Jurkat, Clone E6-1 (cell line): ENCODE measurements around the gene ABCC5. TPM values are rescaled to one million over a fixed set of nuclear protein-coding genes. Genes with fewer than 3 reads are reported as not detected.
"Not testable (repeated sequence)": the region's sequence is repeated elsewhere in the genome, so short reads cannot be mapped to it uniquely, and the experiment has no call there.

Source experiments
- DNase-seq: peaks from one replicate; pipeline ENCODE4 v3.0.0-alpha.2; 2011; ENCODE audit warnings: low read depth, low spot score
- H3K4me3 ChIP-seq: 2 replicates; pipeline ENCODE4 v1.5.1; 2011; ENCODE audit warnings: mild to moderate bottlenecking, low read length, control low read depth, moderate library complexity
- polyA plus RNA-seq: library from polyadenylated mRNA; unstranded; fragments of >200 nt; gene quantifications from one replicate; pipeline ENCODE4 v1.2.1, GENCODE V29; 2012; ENCODE audit warnings: missing spikeins; ENCODE audit not compliant: insufficient read length, insufficient read depth

The ABCC5 gene
- 19.6 TPM for polyA plus RNA-seq

DNA sequence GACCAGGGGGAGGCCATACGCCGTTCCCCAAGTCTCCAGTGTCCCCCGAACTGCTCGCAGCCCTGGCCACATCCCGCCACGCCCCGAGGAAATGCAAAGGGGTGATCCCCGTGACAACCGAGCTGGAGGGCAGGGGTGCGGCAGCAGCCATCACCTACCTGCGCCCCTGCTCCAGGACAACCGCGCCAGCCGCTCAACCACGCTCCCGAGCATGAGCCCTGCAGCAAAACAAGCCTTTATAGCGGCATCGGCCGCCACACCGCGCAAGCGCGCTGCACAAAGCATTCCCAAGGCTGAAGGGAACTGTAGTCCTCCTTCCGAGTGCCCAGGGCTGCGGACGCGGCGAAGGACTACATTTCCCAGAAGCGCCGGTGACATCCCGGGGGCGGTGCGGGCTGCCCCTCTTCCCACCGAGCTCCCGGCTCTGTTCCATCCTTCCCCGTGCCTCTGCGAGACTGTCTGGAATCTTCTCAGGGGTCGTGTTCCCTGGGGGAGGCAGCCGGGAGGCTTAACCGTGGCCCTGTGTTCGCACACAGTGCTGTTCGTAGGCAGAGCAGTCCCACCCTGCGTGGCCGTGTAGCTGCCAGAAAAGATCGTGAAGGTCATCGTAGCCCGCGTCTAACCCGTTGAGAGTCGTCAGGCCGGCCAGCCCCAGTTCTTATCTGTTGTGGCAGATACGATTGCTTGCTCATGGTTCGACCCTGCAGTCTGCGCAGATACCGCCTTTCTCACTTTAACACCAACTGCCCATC is at the start of gene ABCC5:
ABCC5 (minus strand) TSS at position 213 of the 752 bp plus-strand sequence. CDS start 3,492 bp downstream, outside the sequence.
- DNase-seq, result peak; percentile 84
- H3K4me3 ChIP-seq, result peak within 1 kb of the TSS; percentile 90

DNA sequence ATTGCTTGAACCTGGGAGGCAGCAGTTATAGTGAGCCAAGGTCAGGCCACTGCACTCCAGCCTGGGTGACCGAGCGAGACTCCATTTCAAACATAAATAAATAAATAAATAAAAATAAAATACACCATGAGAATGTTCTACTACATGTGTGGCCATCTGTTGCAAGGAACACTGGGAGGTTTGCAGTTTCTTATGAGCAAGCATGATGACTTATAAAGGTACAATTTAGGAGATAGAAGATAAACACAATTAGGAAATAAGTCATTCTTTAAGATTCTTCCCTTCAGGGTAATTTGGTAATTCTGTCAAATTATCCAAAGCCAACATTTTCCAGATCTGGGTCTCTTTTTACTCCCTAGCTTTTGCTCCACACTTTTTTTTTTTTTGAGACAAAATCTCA is 48.5 kb upstream of the ABCC5 start:
- no peak overlapping the region for H3K4me3 ChIP-seq
- no peak for DNase-seq

DNA sequence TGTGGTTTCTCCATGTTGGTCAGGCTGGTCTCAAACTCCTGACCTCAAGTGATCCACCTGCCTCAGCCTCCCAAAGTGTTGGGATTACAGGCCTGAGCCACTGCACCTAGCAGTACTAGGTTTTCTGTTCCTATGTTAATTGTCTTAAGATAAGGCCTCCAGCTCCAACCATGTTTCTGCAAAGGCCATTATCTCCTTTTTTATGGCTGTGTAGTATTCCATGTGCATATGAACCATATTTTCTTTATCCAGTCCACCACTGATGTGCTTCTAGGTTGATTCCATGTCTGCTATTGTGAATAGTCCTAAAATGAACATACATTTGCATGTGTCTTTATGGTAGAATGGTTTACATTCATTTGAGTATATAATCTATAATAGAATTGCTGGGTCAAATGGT is 45.0 kb upstream of the ABCC5 start:
- no peak overlapping the region for H3K4me3 ChIP-seq
- DNase-seq, result no peak

DNA sequence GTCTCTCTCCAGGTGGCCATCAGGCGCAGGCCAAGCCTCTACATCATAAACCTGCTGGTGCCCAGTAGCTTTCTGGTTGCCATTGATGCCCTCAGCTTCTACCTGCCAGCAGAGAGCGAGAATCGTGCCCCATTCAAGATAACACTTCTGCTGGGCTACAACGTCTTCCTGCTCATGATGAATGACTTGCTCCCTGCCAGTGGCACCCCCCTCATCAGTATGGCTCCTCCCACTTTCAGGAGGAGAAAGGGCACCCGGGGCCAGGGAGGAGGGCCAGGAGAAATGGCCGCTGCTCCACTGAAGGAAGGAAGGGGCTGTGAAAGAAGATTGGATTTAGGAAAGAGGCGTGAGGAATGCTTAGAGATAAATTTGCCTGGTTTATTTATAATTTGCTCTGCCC is 41.7 kb upstream of the ABCC5 start:
- H3K4me3 ChIP-seq, result no peak overlapping the region
- DNase-seq, result no peak

DNA sequence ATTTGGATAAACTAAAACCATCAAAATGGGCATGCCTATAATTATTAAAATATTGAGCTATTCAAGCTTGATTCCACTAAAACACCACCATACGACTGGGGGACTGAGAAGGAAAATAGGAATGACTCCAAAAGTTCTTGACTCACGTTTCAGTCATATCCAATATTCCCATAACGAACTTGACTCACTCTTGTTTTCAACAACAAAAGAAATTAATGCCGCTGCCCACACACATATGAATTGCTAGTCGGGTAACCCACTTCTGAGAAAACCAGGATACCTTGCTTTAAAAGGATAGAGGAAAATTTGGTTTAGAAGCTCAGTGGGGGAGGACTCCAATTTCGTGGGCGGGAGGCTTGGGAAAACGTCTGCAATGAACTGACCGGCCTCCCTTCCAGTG is 40.3 kb upstream of the ABCC5 start:
- H3K4me3 ChIP-seq, result no peak overlapping the region
- no peak for DNase-seq

DNA sequence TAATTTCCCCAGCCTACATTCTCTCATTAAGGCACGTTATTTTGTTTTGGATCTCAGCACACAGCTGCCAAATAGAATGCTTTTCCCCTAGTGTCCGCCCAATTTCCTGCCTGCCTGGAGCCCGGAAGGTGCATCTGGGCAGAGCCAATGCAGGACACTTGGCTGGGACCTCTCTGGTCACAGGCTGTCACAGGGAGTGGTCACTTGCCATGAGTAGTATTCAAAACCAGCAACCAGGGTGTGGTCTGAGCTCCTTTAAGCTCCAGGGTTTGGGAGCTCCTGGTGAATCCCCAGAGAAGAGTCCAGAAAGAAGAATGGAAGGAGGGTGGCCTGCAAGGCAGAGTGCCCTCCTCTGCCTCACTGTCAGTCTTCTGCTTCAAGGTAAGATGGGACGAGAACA is 35.1 kb upstream of the ABCC5 start, which contains the start of gene HTR3C:
HTR3C (plus strand) TSS at position 281 of the 400 bp plus-strand sequence; CDS start at position 315, 34 bp downstream.
- DNase-seq, result no peak
- no peak within 1 kb of the TSS for H3K4me3 ChIP-seq

DNA sequence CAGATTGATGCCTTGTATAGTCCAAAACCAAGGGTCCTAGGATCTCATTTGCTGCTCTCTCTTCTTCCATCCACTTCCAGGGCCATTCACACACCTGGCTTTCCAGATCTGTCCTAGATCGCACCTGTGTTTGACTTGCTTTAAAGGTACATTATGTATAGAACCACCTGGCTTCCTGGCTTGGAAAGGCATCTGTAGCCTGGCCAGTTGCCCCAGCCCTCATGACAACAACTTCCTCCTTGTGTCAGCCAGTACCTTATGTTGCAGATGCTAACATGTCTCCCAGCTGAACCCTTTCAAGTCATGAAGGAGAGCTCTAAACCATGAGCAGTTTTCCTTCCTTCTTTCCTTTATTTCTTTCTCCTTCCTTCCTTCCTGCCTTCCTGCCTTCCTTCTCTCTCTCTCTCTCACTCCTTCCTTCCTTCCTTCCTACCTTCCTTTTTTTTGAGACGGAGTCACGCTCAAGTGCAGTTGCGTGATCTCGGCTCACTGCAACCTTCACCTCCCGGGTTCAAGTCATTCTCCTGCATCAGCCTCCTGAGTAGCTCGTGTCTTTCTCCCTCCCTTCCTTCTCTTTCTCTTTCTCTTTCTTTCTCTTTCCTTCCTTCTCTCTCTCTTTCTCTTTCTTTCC is 32.6 kb upstream of the ABCC5 start:
- H3K4me3 ChIP-seq, result no peak overlapping the region
- no peak for DNase-seq

DNA sequence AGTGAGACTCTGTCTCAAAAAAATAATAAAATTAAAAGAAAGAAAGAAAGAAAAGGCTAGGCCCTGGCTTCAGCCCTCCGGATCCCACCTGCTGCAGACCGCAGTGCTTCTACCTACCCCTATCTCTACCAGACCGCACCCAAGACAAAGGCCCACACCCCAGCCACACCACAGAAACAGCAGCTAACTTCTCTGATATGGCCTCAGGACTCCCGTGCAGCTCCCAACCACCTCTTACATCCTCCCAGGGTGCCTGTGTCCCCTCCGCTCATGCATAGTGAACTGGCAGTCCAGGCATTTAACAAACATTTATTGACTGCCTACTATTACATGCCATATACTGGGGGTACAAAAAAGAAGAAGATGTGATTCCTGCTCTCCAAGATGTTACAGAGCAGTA is 28.3 kb upstream of the ABCC5 start:
- H3K4me3 ChIP-seq, result no peak overlapping the region

DNA sequence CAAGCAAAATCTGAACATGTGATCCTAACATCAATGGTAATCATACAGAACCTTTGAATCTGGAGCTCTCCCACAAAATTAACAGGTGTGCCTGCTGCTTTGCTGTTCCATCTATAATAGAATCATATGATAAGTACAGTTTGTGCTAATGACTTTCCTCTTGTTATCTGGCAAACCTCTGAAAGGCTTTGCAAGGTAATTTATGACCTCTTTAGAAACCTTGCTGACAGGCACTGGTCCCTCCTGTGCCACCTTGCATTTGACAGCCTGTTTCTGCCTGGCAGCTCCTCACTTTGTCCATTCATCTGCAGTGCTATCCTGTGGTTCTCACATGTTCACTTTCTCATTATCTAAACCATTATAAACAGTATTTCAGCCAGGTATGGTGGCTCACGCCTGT is 24.9 kb upstream of the ABCC5 start:
- no peak for DNase-seq
- H3K4me3 ChIP-seq, result no peak overlapping the region

More for the DNA sequence above, 28.3 kb upstream of the ABCC5 start:
- DNase-seq, result no peak

DNA sequence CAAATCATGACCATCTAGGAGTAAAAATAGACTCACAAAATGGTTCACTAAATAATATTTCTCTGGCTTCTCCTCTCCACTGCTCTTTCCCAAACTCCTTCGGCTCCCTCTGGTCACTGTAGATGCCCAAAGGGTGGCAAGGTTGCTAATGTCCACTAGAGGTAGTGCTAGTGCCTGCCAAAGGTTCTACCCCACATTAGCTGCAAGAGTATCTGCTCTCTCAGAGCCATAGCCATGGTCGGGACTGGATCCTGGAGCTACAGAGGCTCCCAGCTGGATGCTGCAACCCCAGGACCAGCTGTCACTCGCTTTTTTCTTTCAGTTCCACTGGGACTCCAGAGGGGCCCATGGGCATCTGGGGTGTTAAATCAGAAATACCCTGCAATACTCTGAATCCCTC is 22.3 kb upstream of the ABCC5 start:
- no peak overlapping the region for H3K4me3 ChIP-seq
- no peak for DNase-seq

DNA sequence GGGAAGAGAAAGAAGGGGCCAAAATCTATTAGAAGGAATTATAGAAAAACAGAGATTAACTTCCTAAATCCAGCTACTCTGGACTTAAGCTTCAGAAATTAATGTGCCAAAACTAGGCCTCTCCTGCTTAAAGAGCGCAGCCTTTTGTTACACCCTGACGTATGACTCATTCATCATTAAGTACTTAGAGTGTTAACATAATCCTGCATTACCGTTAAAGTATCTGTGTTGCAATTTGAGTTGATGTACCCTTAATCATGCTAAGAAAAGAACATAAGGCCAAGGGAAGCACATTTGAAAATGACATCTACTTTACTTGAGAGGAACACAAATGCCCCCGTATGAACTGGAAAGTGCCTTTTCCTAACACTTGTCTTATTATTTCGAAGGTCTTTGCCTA is 21.7 kb upstream of the ABCC5 start:
- DNase-seq, result no peak
- no peak overlapping the region for H3K4me3 ChIP-seq

DNA sequence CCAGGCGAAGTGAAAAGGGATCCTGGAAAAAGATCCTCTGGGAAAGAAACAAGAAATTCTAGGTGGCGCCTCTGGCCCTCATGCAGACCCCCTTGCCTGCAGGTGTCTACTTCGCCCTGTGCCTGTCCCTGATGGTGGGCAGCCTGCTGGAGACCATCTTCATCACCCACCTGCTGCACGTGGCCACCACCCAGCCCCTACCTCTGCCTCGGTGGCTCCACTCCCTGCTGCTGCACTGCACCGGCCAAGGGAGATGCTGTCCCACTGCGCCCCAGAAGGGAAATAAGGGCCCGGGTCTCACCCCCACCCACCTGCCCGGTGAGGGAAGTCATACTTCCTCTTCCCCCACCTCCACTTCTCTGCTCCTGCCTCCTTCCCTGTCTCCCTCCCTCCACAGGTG is 20.6 kb upstream of the ABCC5 start:
- DNase-seq, H3K4me3 ChIP-seq: not testable (repeated sequence)

DNA sequence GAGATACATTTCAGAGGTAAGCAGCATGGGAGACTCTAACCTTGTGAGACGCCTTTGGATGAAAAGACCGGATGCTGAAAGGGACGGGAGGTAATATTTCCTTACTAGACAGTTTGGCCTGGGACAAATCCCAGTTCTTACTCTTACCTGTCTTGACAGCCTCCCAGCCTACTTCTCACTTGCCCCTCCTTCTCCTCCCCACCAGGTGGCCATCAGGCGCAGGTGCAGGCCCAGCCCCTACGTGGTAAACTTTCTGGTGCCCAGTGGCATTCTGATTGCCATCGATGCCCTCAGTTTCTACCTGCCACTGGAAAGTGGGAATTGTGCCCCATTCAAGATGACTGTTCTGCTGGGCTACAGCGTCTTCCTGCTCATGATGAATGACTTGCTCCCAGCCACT is 20.1 kb upstream of the ABCC5 start:
- DNase-seq, result no peak
- no peak overlapping the region for H3K4me3 ChIP-seq

DNA sequence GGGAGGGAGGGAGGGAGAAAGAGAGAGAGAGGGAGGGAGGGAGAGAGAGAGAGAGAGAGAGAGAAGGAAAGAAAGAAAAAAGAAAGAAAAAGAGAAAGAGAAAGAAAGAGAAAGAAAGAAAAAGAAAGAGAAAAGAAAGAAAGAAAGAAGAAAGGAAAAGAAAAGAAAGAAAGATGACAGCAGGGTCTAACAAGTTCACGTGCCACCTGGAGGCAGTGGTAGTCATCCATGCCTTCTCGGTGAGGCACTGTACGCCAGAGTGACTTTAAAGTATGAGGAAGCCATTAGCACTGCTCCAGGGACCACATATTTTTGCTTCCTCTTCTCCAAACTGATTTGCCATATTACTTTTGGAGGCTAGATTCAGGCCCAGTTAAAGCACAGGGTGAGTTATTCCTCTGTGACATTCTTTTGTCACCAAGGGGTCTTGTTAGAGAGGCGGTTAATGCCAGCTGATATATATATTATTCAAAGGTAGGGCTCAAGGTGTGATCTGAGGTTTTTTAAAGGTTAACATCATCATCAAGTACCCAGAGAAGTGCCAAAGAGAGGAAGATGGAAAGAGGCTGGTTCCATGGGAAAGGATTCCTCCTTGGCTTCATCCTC is 13.6 kb upstream of the ABCC5 start, which contains the start of gene HTR3D:
HTR3D (plus strand) TSS at position 556 of the 606 bp plus-strand sequence; CDS start at position 556, 0 bp downstream.
- no peak for DNase-seq
- H3K4me3 ChIP-seq, result no peak within 1 kb of the TSS

DNA sequence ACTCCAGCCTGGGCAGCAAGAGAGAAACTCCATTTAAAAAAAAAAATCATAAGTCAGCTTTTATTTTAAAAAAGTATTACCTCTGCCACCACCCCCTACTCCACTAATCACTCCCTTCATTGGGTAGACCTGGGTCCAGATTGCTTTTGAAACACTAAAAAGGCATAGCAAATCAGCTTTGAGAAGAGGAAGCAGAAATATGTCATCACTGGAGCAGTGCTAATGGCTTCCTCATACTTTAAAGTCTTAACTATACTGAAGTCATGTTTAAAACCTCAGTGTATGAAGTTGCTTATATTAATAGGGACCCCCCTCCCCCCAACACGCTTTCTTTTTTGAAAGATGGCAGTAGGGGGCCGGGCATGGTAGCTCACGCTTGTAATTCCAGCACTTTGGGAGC is 12.9 kb upstream of the ABCC5 start:
- no peak overlapping the region for H3K4me3 ChIP-seq
- no peak for DNase-seq

DNA sequence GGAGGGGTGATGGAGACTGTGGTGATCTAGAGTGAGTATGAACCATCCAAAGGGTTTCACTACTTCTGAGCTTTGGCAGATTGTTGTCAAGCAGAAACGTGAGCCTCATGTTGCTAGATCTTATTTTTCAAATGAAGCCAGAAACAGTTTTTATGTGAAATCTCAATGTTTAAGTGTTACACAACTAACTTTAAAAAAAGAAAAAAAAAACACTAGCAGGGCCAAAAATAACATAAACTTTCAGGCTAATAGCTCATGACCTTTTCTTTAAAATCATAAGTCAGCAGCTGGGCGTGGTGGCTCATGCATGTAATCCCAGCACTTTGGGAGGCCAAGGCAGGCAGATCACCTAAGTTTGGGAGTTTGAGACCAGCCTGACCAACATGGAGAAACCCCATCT is 11.8 kb upstream of the ABCC5 start:
- DNase-seq, result no peak
- no peak overlapping the region for H3K4me3 ChIP-seq

DNA sequence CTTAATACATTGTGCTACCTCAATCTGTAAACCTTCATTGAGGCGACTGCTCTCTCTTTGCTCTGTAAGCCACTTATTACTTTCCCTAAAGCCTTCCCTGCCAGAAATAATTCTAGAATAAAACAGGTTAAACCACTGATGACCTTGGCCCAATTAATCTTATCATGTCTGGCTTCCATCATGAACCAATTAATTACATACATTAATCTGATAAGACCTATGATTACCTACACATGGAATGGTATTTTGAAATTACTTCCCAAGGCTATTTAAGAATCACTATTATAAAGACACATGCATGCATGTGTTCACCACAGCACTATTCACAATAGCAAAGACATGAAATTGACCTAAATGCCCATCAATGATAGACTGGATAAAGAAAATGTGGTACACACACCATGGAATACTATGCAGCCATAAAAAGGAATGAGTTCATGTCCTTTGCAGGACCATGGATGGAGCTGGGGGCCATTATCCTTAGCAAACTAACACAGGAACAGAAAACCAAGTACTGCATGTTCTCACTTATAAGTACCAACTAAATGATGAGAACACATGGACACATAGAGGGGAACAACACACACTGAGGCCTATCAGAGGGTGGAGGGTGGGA is 10.7 kb upstream of the ABCC5 start:
- not testable (repeated sequence) for H3K4me3 ChIP-seq, DNase-seq

DNA sequence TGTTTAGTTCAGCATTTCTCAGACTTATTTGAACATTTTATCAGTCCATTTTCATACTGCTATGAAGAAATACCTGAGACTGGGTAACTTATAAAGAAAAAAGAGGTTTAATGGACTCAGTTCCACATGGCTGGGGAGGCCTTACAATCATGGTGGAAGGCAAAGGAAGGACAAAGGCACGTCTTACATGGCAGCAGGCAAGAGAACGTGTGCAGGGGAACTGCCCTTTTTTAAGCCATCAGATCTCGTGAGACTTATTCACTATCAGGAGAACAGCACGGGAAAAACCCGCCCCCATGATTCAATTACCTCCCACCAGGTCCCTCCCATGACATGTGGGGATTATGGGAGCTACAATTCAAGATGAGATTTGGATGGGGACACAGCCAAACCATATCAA is 7.6 kb upstream of the ABCC5 start:
- H3K4me3 ChIP-seq, DNase-seq: not testable (repeated sequence)

DNA sequence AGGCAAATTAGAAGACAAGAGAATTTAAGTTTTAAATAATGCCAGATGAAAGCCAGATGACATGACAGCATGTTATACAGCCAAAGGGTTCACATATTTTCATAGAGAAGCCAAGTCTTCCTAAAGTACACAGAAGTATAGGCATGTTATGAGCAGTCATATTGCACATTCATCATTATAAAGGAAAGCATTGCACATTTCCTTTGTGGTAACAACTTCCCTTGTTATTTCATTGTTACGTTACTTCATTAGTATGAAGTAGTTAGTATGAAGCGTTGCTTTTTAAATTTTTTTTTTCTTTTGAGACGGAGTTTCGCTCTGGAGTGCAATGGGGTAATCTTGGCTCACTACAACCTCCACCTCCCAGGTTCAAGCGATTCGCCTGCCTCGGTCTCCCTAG is 4.6 kb upstream of the ABCC5 start:
- no peak for DNase-seq
- no peak overlapping the region for H3K4me3 ChIP-seq
